OCI-LY3 (cell line): Measurements from ENCODE around the gene PGM2.

Experiments
- CTCF ChIP-seq: fragments of 200-600, 300-600 bp; sonication (generic); IDR thresholded peaks from 2 replicates; pipeline ENCODE4 v1.5.1; 2014; ENCODE audit warnings: antibody characterized with exemption, low read length, low read depth
- EZH2phosphoT487 ChIP-seq: fragments of 200-600 bp; shearing (Covaris generic); IDR thresholded peaks from 2 replicates; pipeline ENCODE4 v1.6.1; 2018; ENCODE audit warnings: antibody characterized with exemption, mixed run types, low read depth

- TF ChIP-seq CTCF, result no peak
- no peak for TF ChIP-seq EZH2phosphoT487
Measured at GRCh38 chr4:37826295-37827029, at the start of gene PGM2.
